GM21825 (cell line): ENCODE data around the gene TBC1D16.

Experiments
- ATAC-seq: cut with Tn5 transposase; IDR thresholded peaks from one replicate; pipeline ENCODE4 v1.9.1; 2021; ENCODE audit warnings: mild to moderate bottlenecking, moderate library complexity; ENCODE audit not compliant: unreplicated experiment

Gene TBC1D16

DNA sequence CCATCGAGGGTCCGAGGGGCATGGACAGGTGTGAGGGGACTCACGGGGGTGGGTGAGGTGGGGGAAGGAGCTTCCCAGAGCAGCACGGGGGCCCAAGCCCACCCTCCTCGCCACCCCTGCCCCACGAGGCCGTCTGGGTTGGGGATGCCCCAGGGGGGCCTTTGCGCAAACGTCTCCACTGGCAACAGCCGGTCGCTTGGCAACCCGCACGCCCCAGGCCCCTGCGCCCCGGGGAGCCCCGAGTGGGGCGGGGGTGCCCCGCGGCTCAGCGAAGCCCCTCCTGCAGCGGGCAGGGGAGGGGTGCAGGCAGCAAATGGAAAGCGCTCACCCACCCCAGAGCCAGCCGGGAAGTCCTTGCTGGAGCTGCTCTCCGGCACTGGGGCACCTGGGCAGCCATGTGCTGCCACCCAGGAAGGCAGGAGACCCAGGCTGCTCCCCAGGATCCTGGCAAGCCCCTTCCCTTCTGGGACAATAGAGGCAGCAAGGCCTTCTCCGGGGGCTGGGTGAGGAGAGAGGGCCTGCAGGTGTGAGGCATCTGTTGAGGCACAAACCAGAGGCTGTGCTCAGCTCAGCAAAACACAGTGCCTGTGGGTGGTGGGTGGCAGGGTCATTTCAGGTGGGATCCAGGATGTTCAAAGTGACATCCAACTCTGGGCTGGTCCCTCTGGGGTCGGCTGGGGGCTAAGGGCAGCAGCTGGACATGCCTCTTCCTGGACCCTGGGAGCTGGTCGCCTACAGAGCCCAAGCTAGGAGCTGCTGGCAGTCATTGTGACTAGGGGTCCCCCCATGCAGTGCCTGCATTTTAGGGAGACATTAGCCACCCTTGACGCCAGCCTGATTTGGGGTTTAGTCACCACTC, 115.6 kb downstream of the TBC1D16 start:
- no peak for ATAC-seq

DNA sequence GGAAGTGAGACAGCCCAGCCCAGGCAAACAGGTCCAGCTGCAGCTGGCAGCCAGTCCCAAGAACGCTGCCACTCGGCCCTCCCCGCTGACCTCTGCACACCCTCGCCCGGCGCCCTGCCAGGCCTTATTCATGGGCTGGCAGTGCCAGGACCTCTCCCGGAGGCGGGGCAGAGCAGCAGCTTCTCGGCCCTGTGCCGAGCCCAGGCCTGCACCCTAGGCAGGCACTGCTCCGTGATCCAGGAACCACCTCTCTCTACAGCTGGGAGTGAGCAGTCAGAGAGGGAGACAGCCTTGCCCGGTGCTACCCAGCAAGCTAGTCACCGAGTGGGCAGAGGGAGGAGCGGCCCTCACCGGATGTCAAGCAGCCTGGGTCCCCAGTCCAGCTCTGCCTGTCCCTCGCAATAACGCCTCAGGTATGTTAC, 116.5 kb downstream of the TBC1D16 start:
- ATAC-seq: no peak

DNA sequence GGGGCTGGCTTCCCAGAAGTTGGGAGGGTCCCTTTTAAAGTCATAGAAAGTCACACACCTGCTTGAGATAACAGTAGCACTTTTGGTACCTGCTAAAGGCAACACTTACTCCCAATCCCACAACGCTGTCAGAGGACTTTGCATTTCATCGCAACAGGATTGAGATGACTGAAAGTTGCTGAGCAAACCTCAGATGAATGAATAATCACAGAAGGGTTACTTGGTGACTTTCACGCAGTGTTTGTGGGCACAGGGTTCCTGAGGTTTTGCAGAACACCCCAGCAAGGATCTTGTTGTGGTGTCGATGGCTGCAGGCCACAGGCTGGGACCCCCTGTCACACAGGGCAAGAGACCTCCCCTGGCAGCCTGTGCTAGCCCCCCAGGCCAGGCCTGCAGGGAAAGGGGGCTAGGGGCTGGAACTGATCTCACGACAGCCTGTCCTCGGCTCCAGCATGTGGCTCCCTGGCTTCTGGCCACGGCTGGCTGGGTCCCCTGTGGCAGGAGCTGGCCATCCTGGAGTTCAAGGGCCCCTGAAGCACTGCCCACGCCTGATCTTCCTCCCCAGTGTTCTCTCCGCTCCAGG, 117.0 kb downstream of the TBC1D16 start:
- ATAC-seq: no peak

DNA sequence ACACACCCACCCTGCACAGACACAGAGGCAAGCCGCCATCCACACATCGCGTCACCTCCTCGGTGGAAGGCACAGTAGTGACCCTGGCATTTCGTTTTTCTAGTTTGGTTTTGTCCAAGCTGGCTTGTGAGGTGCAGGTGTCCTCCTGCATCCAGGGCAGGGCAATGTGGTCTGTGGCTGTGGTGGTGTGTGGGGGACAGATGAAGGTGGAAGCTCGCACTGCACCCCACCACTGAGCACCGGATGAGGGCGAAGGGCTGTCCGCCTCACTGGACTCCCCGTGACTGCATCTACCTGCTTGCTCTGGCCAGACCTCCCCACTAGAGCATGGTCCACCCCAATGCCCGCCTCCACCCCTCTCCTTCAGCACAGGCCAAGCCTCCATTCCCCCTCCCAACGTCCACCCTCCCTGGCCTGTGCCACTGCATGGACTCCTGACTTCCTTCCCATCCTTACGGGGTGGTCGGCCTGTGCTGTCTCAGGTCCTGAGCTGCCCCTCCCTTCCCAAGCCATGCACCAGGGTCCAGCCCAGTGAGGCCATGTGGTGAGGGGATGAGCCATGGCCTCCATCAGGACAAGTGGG, 117.7 kb downstream of the TBC1D16 start:
- ATAC-seq: no peak

DNA sequence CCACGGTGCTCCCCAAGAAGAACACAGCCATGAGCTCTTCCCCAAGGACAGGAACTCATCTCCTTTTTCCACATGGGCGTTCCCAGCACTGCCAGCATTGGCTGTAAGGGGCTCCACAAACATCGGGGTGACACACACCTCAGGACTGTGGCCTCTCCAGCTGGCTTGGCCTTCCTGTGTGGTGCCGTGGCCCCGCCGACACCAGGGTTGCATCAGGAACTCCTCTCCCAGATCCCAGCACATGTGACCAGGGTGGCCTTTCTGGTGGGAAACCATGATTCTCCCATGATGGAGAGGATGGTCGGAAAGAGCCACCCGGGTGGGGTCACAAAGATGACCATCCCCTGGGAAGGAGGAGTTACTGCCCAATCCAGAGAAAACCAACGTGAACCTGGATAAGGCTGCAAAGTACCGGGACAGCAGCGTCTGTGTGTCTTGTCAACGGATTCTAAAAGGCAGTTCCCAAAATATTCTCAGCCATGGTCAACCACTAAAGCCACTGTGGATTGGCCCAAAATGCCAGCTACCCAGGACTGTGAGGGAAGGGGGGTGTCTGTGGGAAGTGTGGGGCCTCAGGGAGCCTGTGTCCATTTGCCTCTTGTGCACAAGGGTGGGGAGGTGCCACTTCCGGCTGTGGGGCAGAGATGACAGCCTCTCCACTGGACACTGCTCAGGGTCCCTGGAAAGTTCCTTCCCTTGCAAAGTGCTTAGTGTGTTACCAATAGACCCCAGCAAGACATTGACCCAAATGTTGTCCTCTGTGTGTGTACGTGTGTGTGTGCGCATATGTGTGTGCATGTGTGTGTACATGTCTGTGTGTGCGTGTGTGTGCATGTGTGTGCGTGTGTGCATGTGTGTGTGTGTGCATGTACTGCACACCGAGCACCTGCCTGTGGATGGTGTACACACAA, 118.4 kb downstream of the TBC1D16 start:
- no peak for ATAC-seq

DNA sequence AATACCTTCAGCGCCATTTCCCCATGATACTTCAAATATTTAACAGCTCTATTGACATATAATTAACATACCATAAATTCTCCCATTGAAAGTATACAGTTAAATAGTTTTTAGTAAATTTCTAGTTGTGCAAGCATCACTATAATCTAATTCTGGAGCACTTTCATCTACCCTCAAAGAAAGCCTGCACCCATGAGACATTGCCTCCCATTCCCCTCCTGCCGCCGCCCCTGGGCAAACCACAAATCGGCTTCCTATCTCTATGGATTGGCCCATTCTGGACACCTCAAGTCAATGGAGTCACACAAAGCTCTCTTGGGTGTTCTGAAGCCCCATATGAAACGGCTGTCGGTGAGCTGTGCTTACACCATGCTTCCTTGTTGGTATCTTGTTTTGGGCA, 119.2 kb downstream of the TBC1D16 start:
- ATAC-seq: no peak

DNA sequence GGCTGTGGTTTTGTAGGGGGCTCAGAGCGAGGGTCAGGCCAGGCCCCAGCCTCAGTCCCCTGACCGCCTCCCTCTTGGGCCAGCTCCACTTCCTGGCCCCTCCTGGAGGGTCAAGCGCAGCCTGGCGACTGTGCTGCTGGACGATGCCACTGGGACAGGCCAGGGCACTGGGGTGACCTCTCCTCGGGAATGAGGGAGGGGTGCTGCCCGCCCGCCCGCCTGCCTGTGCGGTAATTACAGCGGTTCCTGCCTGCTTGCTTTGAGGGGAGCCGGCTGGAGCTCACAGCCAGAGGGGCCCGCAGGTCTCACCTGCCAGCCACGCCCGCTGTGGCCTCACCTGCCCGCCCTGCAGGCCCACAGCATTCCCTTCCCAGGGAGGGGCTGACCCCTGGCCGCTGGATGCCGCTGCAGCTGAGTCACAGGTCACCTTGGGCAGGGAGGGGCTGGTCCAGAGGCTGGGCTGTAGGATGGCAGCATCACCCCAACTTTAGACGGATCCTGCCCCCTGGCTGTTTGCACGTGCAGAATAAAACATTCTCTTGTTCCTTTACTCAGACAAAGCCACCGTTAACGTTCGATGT, 119.7 kb downstream of the TBC1D16 start:
- no peak for ATAC-seq

DNA sequence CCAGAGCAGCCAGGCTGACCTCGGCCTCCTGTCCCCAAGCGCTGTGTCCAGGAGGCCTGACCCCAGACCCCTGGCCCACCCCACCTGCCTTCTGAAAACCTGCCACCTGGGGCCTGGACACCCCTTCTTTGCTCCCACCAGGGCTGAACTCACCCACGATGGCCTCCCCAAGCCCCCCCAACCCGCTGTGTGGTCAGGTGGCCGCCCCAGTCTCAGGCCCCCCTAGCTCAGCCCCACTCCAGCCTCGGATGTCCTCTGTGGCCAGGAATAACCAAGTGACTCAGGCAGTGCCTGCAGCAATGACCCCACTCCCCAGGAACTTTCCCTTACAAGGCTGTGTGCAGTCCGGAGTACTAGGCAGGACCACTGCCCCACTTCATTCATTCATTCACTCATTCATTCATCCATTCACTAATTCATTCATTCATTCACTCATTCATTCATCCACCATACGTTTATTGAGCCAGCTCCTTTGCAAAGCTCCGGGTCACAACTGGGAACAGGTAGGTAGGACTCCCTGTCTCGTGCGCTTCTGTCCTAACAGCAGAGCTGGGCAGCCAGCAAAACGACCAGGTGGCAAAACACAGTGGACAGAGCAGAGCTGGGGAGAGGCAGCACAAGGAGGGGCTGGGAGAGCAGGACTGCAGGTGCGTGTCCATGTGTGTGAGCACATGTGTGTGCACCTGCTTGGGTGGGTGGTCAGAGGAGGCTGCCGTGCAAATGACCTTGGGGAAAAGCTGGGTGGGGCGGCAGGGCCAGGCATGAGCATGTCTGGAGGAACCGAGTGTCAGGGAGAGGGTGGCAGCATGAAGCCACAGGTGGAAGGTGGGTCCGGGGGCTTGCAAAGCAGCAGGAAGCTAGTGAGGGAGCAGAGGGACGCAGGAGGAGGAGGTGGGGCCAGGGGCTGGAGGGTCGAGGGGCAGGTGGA, 120.6 kb downstream of the TBC1D16 start:
- ATAC-seq: no peak

DNA sequence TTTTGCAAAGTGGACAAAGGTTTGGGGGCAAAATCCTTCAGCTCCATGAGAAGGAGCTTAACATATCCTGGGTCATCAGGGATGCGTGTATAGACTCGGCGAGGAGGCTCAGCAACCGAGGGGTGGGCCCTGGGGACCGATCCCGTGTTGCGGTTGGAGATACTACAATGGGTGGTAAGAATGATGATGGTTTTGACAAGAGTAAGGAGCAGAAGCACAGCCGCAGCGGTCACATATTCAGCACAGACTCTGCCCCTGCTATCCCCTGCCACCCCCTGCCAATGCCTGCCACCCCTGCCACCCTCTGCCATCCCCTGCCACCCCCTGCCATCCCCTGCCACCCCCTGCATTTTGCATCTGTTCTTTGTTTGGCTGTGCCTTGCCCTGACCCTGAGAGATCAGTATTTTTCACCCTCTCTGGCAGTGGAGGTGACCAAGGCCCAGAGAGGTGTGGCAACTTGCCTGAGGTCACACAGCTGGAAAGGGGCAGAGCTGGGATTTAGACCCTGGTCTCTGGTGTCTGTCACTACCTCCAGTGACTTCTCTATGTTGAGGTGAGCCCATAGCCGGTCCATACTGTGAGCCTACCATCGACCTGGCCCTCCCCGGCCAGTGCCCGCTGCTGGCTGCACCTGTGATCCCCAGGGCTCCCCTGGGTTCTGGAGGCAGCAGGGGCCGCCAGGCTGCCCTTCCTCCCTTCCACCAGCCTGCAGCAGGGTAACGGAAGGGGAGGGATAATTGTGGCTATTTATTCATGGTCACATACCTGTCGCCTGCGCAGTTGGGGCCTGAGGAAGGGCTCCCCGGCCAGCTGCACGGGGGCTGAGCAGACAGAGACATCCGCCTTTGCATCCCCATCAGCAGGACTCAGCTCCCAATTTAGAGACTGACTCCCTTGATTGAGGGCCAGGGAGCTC, 121.5 kb downstream of the TBC1D16 start:
- ATAC-seq: no peak

DNA sequence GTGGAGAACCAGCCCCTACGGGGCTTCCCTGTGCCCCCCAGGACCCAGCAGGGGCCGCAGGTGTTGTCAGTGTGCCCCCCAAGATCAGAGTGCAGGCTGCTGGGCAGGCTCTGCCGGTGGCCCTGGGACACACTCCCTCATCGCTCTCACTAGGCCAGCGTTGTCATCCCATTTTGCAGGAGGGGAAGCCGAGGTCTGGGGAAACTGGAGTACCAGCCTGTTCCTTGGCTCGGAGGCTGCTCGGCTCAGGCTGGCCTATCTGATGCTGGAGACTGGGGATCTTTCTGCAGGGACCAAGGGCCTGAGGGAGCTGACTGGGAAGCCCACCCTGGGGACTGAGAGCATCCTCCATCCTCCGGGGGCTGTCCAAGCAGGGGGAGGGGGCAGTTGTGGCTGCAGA, 122.2 kb downstream of the TBC1D16 start:
- ATAC-seq: no peak

DNA sequence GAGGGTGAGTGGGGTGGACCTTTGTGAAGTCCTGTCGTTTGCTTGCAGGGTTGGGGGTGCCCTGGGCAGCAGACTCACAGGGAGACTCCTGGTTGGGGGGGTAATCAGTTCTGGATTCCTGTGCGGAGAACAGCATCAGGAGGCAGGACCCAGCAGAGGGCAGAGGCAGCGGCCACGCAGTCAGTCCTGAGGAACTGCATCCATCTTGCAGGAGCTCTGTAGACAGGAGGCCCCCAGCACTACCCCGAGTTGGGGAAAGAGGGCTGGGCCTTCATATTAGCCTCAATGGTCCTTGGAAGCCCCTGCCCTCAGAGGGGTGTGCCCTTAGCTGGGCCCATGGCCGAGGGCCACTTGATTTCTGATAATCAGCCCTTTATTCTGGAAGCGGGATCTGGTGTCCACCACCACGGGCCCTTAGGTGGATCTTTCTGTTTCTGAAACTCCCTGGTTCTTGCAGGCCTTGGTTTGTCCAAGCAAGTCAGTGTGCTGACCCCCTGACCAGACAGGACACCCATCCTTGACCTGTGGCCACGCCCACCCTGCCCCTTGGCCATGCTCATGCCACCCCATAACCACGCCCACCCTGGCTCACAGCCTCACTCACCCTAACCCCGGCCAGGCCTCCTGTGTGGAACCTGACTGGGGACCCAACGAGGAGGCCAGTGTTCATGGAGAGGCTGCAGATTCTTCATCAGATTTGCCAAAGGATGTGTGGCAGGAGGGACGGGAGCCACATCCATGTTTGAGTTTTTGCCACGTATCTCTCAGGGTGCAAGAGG, 122.9 kb downstream of the TBC1D16 start:
- no peak for ATAC-seq

DNA sequence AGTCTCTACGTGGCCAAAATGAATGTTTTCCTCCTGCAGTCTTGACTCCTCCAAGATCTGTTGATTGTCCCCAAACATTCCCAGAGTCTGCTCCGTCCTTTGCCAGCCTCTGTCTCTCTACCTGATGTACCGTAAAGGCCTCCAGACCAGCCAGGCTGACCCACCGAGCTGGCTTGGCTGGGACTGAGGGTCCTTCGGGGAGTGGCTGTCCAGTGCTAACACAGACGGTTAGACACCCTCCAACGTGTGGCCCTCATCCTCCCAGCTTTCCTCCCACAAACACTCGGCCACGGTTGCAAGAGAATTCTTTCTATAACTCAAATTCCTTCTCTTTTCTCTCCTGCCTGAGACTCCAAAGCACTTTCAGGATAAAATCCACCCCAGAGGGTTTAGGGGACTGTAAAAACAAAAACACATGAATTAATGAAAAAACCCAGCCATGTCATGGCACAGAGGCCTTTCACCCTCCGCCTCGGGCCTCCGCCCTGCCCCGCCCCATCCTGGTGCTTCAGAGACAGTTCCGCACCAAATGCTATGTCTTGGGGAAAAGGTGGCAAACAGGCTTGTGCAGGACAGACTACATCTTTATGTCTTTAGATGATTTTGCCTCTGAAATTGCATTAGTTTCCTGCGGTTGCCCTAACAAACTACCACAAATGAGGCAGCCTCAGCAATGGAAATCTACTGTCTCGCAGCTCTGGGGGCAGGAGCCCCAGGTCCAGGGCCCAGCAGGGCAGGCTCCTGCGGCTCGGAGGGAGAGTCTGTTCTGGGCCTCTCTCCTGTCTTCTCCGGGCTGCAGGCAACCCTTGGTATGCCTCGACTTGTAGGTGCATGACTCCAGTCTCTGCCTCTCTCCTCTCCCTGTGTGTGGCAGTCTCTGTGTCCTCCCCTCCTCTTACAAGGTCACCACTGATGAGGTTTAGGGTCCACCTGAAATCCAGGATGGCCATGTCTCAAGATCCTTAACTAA, 124.0 kb downstream of the TBC1D16 start:
- no peak for ATAC-seq

DNA sequence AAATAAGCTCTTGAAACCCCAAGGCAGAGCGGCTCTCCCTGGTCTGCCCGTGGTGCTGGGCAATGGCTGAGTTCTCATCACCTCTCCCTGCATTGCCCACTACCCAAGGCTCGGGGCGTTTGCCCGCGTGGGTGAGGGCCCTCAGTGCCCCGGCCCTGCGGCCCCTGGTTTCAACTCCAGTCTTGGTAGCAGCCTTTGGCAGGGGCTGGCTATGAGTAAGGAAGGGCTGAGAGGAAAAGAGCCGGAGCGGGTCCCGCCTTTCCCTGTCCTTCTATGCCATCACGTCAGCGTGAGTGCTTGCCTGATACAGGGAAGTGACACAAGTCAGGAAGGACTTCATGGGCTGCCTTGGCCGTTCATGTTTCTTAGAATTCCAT, 124.7 kb downstream of the TBC1D16 start:
- no peak for ATAC-seq

DNA sequence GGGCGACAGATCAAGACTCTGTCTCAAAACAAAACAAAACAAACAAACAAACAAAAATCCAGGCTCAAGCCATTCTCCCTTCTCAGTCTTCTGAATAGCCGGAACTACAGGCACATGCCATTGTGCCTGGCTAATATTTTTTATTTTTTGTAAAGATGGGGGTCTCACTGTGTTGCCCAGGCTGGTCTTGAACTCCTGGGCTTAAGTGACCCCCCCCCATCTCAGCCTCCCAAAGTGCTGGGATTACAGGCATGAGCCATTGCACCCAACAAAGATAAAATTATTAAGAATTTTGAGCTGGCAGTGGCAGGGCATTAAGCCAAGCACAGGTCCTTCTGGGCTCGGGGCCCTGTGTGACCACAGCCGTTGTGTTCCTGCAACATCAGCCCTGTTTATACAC, 126.6 kb downstream of the TBC1D16 start:
- no peak for ATAC-seq

DNA sequence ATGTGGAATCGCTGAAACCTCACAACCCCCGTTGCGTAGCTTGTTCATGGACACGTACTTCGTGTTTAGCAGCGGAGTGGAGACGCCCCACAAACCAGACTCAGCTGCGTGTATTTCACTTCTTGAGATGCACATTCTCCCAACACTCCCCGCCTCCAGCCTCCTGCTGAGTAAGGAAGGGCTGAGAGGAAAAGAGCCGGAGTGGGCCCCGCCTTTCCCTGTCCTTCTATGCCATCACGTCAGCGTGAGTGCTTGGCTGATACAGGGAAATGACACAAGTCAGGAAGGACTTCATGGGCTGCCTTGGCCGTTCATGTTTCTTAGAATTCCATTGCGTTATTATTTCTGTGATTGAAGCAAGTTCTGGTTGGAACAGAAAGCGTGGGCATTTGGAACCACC, 127.8 kb downstream of the TBC1D16 start:
- no peak for ATAC-seq

DNA sequence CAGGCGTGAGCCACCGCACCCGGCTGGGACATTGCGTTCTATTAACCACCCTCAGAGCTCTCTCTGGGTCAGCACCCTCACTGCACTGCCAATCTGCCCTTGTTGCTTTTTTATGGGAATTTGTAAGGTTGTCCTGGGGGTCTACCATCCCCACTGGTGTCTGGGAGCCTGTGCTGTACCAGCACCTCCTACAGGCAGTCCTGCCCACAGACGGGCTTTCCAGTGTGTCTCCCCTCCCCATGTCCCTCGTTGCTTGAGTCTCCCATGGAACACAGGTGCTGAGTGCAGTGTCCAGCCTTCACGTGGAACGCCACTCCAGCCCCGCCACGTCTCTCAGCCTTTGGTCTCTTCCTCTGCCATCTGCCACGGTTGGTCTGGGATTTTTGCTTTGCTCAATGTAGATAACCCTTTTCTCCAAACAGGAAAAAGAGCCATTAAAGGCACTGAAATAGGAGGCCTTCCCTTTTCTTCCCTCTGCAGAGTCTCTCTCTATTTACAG, 128.4 kb downstream of the TBC1D16 start:
- ATAC-seq: no peak

DNA sequence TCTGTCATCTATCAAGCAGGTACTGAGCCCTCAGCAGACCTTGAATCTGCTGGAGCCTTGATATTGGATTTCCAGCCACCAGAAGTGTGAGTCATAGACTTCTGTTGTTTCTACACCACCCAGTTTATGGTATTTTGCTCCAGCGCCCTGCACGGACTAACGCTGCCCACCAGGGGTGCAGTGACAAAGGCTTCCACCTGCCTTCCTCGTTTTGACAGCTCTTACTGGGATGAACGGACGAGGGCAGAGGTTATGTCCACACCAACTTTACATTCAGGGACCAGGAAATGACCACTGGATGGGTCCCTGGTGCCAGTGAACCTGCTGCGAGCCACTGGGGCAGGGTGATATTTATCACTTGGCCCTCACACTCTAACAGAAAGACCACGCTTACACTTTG, 129.8 kb downstream of the TBC1D16 start:
- no peak for ATAC-seq
